Epithelial cell of umbilical artery (primary cell): Measurements from ENCODE around the gene ARHGAP8. TPM values are rescaled to one million over a fixed set of nuclear protein-coding genes. Genes with fewer than 3 reads are reported as not detected.

Source experiments
- total RNA-seq: library from RNA; depleted of rRNA; stranded (reverse); fragments of >200 nt; gene quantifications from 2 replicates; pipeline ENCODE4 v1.2.3, GENCODE V29; 2014

Gene ARHGAP8
- 0.65 TPM in 1 of 2 replicates, not detected in the other for total RNA-seq

GRCh38 chr22:44752285-44753188 lies at the start of gene ARHGAP8:
Gene ARHGAP8 (plus strand): TSS chr22:44752575. CDS start chr22:44786528, 33,953 bp downstream.

Other genes starting within 250 kb of the ARHGAP8 start
- 1.5 and 1.9 TPM in 2 replicates for gene PRR5, start 50.4 kb upstream of the ARHGAP8 start, total RNA-seq